HuH-7 (cell line): Measurements from ENCODE around the gene KCND3.

Experiments used
- DNase-seq: peaks from one replicate; pipeline ENCODE4 v3.0.0; 2011; ENCODE audit warnings: low spot score

The KCND3 gene

GRCh38 chr1:111880881-111881837 is 108.3 kb downstream of the KCND3 start:
- DNase-seq = no peak

GRCh38 chr1:111879081-111879480 is 110.4 kb downstream of the KCND3 start:
- no peak for DNase-seq

GRCh38 chr1:111878649-111879048 is 110.8 kb downstream of the KCND3 start:
- no peak for DNase-seq

GRCh38 chr1:111878091-111878490 is 111.4 kb downstream of the KCND3 start:
- no peak for DNase-seq

- DNase-seq = no peak
These were observed 112.8 kb downstream of the KCND3 start for GRCh38 chr1:111876631-111877030.

GRCh38 chr1:111875640-111876039 is 113.8 kb downstream of the KCND3 start:
- no peak for DNase-seq

- DNase-seq = no peak
These were observed 115.9 kb downstream of the KCND3 start for GRCh38 chr1:111873460-111874030.

GRCh38 chr1:111870181-111870580 is 119.3 kb downstream of the KCND3 start:
- DNase-seq = no peak

- DNase-seq = no peak
These were observed 121.5 kb downstream of the KCND3 start for GRCh38 chr1:111867868-111868440.

- peak; percentile 15 for DNase-seq
These were observed 124.6 kb downstream of the KCND3 start for GRCh38 chr1:111864862-111865261.

GRCh38 chr1:111863401-111863800 is 126.1 kb downstream of the KCND3 start:
- DNase-seq = no peak

- DNase-seq = no peak
These were observed 126.9 kb downstream of the KCND3 start for GRCh38 chr1:111862599-111862998.

- no peak for DNase-seq
These were observed 127.9 kb downstream of the KCND3 start for GRCh38 chr1:111861523-111861922.

- no peak for DNase-seq
These were observed 132.2 kb downstream of the KCND3 start for GRCh38 chr1:111857194-111857651.

GRCh38 chr1:111856411-111857185 is 132.9 kb downstream of the KCND3 start:
- no peak for DNase-seq

GRCh38 chr1:111855260-111855659 is 134.2 kb downstream of the KCND3 start:
- no peak for DNase-seq

GRCh38 chr1:111852261-111852721 is 137.2 kb downstream of the KCND3 start:
- DNase-seq = no peak

- no peak for DNase-seq
These were observed 137.9 kb downstream of the KCND3 start for GRCh38 chr1:111851552-111851951.

GRCh38 chr1:111850109-111850508 is 139.4 kb downstream of the KCND3 start:
- no peak for DNase-seq

GRCh38 chr1:111848852-111849545 is 140.5 kb downstream of the KCND3 start:
- no peak for DNase-seq

GRCh38 chr1:111847466-111847865 is 142.0 kb downstream of the KCND3 start:
- DNase-seq = no peak
